Non-pigmented ciliary epithelial cell (primary cell): ENCODE measurements around the gene PI4K2A.

Source experiments
- DNase-seq: peaks from one replicate; pipeline ENCODE4 v3.0.0-alpha.2; 2010; ENCODE audit warnings: low read depth

Gene PI4K2A

DNA sequence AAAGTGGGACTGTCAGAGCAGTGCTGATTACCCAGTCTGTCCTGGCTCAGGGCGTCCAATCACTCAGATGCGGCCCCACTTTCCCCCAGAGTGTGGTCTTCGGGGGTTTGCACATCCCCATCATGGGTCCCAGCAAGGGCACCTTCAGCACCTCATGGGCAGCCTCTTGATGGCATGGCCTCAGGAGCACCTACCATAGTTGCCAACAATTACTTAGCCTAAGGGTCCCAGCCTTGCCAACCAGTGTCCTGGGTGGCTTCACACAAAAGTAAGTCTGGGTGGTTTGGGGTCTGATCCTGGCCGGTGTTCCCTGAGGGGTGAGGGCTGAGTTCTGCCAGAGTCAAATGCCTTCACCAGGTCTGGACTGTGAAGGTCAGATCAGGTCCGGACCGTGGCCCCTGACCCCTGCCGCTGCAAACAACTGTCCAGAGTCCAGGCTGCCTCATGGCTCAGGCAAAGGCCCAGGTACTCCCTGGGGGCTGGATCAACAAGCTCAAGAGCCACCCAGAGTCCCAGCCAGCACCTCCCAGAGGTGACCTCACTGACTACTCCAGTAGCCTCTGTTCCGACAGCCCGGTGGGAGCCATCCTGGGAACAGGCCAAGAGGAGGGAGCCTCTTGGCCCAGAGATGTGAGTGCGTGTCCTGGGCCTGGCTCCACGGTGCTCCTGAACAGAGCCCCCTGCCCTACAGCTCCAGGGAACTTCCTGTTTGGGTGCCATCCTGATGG is 66.8 kb downstream of the PI4K2A start:
- no peak for DNase-seq

DNA sequence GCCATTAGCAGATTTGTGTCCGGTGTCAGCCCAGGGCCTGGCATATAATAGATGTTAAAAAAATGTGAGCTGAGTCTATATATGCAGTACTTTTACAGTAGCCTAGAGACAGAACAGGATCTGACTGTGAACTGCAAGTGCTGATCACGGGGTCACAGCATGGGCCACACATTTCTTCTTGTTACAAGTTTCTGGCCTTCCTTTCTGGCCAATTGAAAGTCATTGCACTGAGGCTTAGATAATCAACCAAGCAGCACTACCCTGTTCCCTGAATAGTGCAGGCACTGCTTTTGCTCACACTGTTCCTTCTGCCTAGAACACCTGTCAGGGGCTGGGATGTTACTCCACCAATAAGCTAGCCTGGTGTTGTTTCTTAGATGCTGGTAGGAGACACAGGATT is 67.7 kb downstream of the PI4K2A start:
- no peak for DNase-seq

DNA sequence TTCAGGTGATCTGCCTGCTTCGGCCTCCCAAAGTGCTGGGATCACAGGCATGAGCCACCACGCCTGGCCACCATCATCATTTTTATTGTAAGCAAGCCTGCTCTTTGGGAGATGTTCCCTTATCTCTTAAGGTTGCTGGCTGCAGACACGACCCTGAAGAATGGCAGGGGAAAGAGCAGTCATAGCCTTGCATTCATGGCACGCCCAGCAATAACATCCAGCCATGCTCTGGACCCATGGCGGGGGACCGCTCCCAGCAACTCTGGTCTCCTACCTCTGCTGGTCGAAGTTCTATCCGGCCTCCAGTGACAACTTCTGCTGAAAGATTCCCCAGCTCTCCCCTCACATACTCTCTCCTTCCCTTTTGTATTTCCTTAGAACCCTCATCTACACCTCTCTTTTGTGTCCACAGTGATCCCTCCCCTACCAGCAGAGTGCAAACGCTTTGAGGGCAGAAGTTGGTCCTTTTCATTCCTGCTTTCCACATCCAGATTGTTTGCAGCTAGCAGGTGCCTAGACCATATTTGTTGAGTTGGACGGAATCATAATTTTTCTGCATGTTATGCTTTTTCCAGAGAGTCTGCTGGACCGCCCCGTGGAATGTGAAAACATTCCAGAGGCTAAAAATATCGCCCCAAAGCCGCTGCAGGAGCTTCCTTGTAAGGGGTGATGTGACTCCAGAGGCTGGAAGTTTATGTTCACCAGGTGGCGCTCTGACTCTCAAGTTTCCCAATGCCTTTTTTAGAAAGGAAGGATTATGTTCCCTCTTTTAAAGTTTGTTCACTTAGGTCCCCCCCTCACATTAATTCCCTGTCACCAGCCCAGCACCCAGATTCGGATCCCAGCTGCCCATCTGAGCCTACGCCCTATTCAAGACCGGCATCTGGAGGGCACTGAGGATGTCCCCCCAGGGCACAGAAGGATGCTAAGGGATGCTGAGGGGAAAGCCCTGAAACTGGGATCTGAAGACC is 68.8 kb downstream of the PI4K2A start:
- DNase-seq, result no peak

- DNase-seq, result no peak
Observed at GRCh38 chr10:97711640-97712572, 71.4 kb downstream of the PI4K2A start.

DNA sequence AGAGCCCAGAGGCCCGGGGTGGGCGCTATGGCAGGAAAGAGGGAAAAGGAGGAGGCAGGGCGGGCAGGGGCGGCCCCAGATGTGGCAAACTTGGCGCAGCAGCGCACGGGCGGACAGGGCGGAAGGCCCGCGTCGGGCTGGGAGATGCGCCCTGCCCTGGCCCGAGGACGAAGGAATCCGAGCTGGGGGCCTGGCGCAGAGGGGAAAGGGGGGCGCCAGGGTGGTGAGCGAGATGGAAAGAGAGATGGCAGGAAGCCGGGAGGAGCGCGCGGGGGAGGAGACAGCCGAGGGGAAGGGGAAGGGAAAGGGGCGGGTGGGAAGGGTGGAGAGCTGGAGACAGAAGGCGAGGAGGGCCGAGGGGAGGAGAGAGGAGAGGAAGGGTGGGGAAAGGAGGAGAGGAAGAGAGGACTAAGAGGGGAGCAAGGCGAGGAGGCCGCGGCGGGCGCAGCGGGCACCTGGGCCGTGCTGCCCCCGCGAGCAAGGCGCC is 72.9 kb downstream of the PI4K2A start, which contains the start of gene MARVELD1:
Gene MARVELD1, plus strand, starts transcription at position 392 of the 487 bp plus-strand sequence. CDS start 147 bp downstream, outside the sequence.
- DNase-seq, result no peak

DNA sequence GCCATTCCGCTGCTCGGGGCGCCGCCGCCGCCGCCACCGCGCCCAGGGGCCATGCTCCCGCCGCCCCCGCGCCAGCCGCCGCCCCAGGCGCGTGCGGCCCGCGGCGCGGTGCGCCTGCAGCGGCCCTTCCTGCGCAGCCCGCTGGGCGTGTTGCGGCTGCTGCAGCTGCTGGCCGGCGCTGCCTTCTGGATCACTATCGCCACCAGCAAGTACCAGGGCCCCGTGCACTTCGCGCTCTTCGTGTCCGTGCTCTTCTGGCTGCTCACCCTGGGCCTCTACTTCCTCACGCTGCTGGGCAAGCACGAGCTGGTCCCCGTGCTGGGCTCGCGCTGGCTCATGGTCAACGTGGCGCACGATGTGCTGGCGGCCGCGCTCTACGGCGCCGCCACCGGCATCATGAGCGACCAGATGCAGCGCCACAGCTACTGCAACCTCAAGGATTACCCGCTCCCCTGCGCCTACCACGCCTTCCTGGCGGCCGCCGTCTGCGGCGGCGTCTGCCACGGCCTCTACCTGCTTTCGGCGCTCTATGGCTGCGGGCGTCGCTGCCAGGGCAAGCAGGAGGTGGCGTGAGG is 73.4 kb downstream of the PI4K2A start:
- no peak for DNase-seq

GRCh38 chr10:97714401-97715258 is 74.2 kb downstream of the PI4K2A start:
- no peak for DNase-seq

- no peak for DNase-seq
Observed at GRCh38 chr10:97715259-97715874, 74.9 kb downstream of the PI4K2A start.

GRCh38 chr10:97717627-97718026 is 77.2 kb downstream of the PI4K2A start:
- DNase-seq, result no peak

- no peak for DNase-seq
Observed at GRCh38 chr10:97718178-97718577, 77.7 kb downstream of the PI4K2A start.

DNA sequence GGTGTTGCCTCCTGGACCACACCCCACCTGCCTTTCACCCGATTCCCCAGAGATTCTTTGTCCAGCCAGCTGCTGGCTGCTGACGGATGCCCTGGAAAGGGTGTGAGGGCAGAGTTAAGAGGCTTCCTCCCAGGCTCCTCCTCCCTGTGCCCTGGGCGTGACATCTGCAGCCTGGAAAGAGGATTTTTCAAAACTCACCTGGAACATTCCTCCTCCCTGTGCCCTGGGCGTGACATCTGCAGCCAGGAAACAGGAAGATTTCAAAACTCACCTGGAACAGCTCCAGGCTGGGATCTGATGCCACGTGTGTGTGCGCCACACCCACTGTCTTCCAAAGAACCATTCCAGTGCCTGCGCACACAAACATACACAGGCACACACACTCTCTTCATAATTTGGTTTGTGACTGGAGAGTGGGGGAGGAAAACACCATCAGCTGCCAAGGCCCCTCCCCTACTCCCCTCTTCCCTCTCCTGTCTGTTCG is 78.2 kb downstream of the PI4K2A start:
- no peak for DNase-seq

GRCh38 chr10:97719602-97720001 is 79.1 kb downstream of the PI4K2A start:
- no peak for DNase-seq

DNA sequence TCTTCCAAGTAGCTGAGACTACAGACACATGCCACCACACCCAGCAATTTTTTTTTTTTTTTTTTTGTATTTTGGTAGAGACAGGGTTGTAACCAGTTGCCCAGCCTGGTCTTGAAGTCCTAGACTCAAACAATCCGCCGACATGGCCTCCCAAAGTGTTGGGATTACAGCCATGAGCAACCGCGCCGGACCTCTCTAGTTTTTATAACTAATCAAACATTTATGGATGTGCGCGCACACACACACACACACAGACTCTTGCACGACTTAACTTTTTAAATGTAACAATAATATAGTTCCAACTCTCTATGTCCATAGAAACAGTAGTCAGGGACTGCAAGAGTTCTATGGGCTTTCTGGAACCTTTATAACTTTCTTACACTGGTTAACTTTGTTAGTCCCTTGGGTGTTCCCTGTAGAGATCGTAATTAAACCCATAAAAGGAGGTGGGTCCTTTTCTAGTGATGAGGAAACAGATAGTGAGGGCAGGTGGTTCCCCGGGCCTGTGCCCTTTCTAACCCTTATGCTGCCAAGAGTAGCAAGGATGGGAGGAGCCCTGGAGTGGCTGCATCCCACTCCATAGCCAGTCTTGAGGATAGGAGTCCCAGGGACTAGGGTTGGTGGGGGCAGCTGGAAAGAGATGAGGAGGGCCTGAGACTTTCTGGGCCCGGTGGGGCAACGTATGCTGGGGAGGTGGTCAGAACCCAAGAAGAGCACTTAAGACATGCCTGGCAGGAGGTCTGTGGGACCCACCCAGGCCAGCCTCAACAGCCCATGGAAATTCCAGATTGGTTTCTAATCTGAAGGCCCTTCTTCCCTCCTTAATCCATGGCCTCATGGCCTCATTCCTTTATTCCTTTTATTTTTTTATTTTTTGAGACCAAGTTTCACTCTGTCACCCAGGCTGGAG is 81.7 kb downstream of the PI4K2A start:
- no peak for DNase-seq

DNA sequence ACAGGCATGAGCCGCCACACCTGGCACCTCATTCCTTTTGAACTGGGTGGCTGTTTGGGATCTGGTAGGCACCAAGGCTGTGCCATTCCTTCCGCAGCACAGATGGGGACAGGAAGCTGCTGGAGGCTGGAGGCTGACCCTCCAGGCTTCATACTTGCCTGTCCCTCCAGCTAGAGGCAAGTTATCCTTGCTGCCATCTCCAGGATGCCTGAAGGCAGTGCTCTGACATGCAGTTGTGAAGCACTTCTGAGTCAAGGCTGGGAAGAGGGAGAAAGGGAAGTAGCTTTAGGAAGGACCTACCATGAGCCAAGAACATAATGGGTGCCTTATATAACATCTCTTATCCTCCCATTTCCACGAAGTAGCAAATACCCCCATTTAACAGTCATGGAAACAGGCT is 82.5 kb downstream of the PI4K2A start:
- DNase-seq, result no peak

DNA sequence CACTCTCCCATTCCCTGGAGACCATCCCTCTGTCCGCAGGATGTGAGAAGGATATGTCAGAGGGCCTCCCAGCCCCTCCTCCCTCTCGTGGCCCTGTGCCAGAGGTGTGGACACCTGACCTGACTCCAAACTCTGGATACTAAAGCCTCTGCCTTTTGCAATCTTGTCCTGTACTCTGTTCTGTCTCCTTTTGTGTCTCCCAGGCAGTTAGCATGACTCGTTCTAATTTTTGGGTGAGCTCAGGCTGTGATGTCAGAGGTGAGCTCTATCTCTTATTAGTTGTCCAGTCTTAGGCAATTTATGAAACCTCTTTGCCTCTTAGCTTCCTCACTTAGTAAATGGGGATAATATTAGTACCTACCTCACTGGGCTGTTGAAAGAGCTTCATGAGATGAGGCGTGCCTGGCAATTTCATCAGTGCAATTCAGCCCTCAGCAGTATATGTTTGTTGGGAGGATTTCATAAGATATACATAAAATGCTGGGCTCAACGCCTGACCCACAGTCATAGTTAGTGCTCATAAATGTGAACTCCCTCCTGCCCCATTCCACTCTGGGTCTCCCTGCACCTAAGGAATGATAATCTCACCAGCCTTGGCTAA is 84.0 kb downstream of the PI4K2A start:
- DNase-seq, result no peak
